GM12865 (cell line): Measurements from ENCODE around the gene GPR68.

ENCODE experiments used
- DNase-seq: peaks from one replicate; pipeline ENCODE4 v3.0.0; 2010; ENCODE audit warnings: low read depth
- H3K4me3 ChIP-seq: 2 replicates; pipeline ENCODE4 v1.5.1; 2011; ENCODE audit warnings: mild to moderate bottlenecking, low read depth, low read length, control low read depth
- TF ChIP-seq, protein P1 (sequence below): IDR thresholded peaks from 2 replicates; pipeline ENCODE4 v1.5.1; 2011; ENCODE audit warnings: low read length, control low read depth, low read depth, inconsistent platforms; ENCODE audit not compliant: insufficient read depth; ENCODE audit errors: missing control alignments

The GPR68 gene

GRCh38 chr14:91282954-91283645 is 38.6 kb upstream of the GPR68 start:
- no peak for DNase-seq
- H3K4me3 ChIP-seq: no peak overlapping the region
- TF ChIP-seq, protein P1, sequence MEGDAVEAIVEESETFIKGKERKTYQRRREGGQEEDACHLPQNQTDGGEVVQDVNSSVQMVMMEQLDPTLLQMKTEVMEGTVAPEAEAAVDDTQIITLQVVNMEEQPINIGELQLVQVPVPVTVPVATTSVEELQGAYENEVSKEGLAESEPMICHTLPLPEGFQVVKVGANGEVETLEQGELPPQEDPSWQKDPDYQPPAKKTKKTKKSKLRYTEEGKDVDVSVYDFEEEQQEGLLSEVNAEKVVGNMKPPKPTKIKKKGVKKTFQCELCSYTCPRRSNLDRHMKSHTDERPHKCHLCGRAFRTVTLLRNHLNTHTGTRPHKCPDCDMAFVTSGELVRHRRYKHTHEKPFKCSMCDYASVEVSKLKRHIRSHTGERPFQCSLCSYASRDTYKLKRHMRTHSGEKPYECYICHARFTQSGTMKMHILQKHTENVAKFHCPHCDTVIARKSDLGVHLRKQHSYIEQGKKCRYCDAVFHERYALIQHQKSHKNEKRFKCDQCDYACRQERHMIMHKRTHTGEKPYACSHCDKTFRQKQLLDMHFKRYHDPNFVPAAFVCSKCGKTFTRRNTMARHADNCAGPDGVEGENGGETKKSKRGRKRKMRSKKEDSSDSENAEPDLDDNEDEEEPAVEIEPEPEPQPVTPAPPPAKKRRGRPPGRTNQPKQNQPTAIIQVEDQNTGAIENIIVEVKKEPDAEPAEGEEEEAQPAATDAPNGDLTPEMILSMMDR: no peak

- DNase-seq: no peak
- TF ChIP-seq, protein P1: no peak
- H3K4me3 ChIP-seq: no peak overlapping the region
Measured at GRCh38 chr14:91281346-91281745, 36.8 kb upstream of the GPR68 start.

DNA sequence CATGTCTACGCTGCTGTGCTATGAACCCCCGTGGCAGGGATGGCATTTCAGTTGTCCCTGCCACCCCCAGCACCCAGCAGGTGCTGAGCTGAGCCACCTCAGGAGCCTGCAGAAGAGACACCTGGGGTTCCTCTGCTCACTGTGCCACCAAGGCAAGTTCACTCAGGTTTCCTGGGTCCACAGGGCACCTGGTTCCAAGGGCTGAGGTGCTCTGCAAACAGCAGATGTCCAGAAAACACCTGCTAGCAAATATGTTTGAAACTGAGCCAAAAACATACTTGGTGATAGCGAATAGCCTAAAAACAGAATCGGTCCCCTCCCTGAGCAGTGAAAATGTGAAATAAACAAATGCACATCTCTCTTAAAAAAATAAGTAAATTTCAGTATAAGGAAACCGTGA is 35.6 kb upstream of the GPR68 start:
- TF ChIP-seq, protein P1: no peak
- DNase-seq: no peak
- no peak overlapping the region for H3K4me3 ChIP-seq

DNA sequence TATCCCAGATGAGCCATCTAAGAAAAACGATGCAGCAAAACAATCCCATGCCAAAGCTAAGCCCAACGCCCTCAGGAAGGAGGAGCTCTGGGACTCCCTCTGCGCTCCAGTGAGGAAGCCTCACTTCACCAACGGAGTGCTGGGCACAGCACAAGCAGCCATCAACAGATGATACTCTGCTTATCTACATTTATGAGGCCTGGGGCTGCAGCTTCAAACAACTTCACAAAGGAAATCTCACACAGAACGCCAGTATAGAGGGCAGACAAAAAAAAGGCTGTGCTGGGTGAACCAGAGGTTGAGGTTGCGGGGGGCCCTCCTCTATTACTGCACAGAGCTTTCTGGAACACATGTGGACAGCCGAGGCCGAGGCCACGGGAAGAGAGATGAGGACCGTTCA is 34.9 kb upstream of the GPR68 start:
- no peak for DNase-seq
- no peak overlapping the region for H3K4me3 ChIP-seq
- TF ChIP-seq, protein P1: no peak

- TF ChIP-seq, protein P1: no peak
Measured at GRCh38 chr14:91278383-91278715, 33.8 kb upstream of the GPR68 start.

GRCh38 chr14:91277546-91278382 is 33.3 kb upstream of the GPR68 start:
- TF ChIP-seq, protein P1: no peak
- DNase-seq: no peak
- H3K4me3 ChIP-seq: no peak overlapping the region

More at GRCh38 chr14:91278383-91278715, 33.8 kb upstream of the GPR68 start:
- no peak for DNase-seq
- no peak overlapping the region for H3K4me3 ChIP-seq
